ENCODE results near the gene PRAMEF26. TPM values are rescaled to one million over a fixed set of nuclear protein-coding genes. Genes with fewer than 3 reads are reported as not detected.
"Not testable (repeated sequence)": the region's sequence is repeated elsewhere in the genome, so short reads cannot be mapped to it uniquely, and the experiment has no call there.

The PRAMEF26 gene
- polyA plus RNA-seq (2012; ENCODE audit: insufficient read length, low read depth): not detected

- not testable (repeated sequence) for TF ChIP-seq POLR2AphosphoS5 (IDR thresholded peaks at IDR 0.05; ENCODE audit: low read depth, low read length); SIN3A (IDR thresholded peaks at IDR 0.05; ENCODE audit: borderline replicate concordance, insufficient read depth, low read length)
- TF ChIP-seq, protein P1, sequence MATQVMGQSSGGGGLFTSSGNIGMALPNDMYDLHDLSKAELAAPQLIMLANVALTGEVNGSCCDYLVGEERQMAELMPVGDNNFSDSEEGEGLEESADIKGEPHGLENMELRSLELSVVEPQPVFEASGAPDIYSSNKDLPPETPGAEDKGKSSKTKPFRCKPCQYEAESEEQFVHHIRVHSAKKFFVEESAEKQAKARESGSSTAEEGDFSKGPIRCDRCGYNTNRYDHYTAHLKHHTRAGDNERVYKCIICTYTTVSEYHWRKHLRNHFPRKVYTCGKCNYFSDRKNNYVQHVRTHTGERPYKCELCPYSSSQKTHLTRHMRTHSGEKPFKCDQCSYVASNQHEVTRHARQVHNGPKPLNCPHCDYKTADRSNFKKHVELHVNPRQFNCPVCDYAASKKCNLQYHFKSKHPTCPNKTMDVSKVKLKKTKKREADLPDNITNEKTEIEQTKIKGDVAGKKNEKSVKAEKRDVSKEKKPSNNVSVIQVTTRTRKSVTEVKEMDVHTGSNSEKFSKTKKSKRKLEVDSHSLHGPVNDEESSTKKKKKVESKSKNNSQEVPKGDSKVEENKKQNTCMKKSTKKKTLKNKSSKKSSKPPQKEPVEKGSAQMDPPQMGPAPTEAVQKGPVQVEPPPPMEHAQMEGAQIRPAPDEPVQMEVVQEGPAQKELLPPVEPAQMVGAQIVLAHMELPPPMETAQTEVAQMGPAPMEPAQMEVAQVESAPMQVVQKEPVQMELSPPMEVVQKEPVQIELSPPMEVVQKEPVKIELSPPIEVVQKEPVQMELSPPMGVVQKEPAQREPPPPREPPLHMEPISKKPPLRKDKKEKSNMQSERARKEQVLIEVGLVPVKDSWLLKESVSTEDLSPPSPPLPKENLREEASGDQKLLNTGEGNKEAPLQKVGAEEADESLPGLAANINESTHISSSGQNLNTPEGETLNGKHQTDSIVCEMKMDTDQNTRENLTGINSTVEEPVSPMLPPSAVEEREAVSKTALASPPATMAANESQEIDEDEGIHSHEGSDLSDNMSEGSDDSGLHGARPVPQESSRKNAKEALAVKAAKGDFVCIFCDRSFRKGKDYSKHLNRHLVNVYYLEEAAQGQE (IDR thresholded peaks at IDR 0.05; ENCODE audit: insufficient read depth in 1 of 2, low read depth in 2 of 2, low read length in 2 of 2): not testable (repeated sequence)
Measured at GRCh38 chr1:13155909-13156308, at the start of gene PRAMEF26. PRAMEF26 (minus strand) TSS chr1:13156009; CDS start chr1:13153095, 2,914 bp downstream.

DNA sequence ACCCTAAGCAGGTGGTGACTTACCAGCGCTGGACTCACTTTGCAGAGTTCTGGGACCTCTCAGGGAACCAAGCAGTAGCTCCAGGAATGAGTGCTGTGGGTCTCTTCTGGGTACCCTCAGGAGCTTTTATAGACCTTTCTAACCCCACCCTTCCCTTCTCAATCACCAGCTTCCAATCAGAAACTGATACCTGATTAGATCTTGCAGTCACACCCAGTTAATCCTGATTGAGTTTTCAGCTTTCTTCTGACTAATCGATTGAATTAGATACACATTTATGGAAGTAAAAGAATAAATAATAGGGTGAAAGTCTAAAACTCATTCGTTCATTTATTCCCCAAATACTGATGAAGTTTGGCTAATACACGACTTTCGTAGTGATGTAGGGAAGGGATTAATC, 45.5 kb upstream of the PRAMEF26 start, which contains the start of gene PRAMEF13:
TSS of gene PRAMEF13 (minus strand) at position 101 of the 400 bp plus-strand sequence. CDS start 1,820 bp downstream, outside the sequence.
- TF ChIP-seq, protein P1 (IDR thresholded peaks at IDR 0.05; ENCODE audit: insufficient read depth in 1 of 2, low read depth in 2 of 2, low read length in 2 of 2): not testable (repeated sequence)
- TF ChIP-seq TAF1 (IDR thresholded peaks at IDR 0.05; ENCODE audit: borderline replicate concordance, insufficient read depth, low read length); FOXP2 (optimal IDR thresholded peaks at IDR 0.05; ENCODE audit: borderline replicate concordance, extremely low read depth, extremely low read length, insufficient read depth): not testable (repeated sequence)

GRCh38 chr1:13171548-13171947, 15.7 kb upstream of the PRAMEF26 start, which contains the start of gene PRAMEF9:
PRAMEF9 (plus strand) TSS chr1:13171848; CDS start chr1:13175281, 3,433 bp downstream.
- TF ChIP-seq, protein P1 (IDR thresholded peaks at IDR 0.05; ENCODE audit: insufficient read depth in 1 of 2, low read depth in 2 of 2, low read length in 2 of 2): not testable (repeated sequence)
- not testable (repeated sequence) for TF ChIP-seq TAF1 (IDR thresholded peaks at IDR 0.05; ENCODE audit: borderline replicate concordance, insufficient read depth, low read length); FOXP2 (optimal IDR thresholded peaks at IDR 0.05; ENCODE audit: borderline replicate concordance, extremely low read depth, extremely low read length, insufficient read depth)

GRCh38 chr1:13165531-13165930, 9.7 kb upstream of the PRAMEF26 start, which contains the start of gene HNRNPCL4:
HNRNPCL4 (minus strand) TSS chr1:13165631; CDS start chr1:13165467, 164 bp downstream.
- not testable (repeated sequence) for TF ChIP-seq TAF1 (IDR thresholded peaks at IDR 0.05; ENCODE audit: borderline replicate concordance, insufficient read depth, low read length); POLR2AphosphoS5 (IDR thresholded peaks at IDR 0.05; ENCODE audit: low read depth, low read length); SIN3A (IDR thresholded peaks at IDR 0.05; ENCODE audit: borderline replicate concordance, insufficient read depth, low read length)

DNA sequence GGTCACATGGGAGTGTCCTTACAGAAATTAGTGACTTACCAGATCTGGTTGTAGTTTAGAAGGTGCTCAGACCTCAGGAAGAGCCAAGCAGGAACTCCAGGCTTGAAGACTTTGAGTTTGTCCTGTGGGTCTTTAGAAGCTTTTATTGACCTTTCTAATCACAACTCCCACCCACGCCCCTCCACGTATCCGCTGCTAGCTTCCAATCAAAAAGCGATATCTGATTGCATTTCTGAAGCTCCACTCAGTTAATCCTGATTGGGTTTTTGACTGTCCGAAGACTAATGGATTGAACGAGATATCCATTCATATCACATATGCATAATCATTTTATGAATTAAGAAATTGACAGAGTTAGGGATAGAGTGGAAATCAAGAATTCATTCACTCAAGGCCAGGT, 39.1 kb downstream of the PRAMEF26 start, which contains the start of gene HNRNPCL2:
TSS of gene HNRNPCL2 (minus strand) at position 101 of the 400 bp plus-strand sequence. CDS start 454 bp downstream, outside the sequence.
- TF ChIP-seq, protein P1 (IDR thresholded peaks at IDR 0.05; ENCODE audit: insufficient read depth in 1 of 2, low read depth in 2 of 2, low read length in 2 of 2): not testable (repeated sequence)
- TF ChIP-seq POLR2AphosphoS5 (IDR thresholded peaks at IDR 0.05; ENCODE audit: low read depth, low read length); FOXP2 (optimal IDR thresholded peaks at IDR 0.05; ENCODE audit: borderline replicate concordance, extremely low read depth, extremely low read length, insufficient read depth): not testable (repeated sequence)

All from PFSK-1 (cell line).